RWPE1 (cell line): ENCODE data around the gene AUTS2.

Experiments used
- CTCF ChIA-PET: fragments of 350-600 bp; sonication (Branson Sonifier 250); formaldehyde crosslinking; extraction: SDS; loops from one replicate; lab custom pipeline; 2021; lab: Yijun Ruan, JAX
- POLR2A ChIA-PET: fragments of 400-600 bp; formaldehyde crosslinking; extraction: SDS; loops from one replicate; lab custom pipeline; 2020; ENCODE audit warnings: antibody characterized with exemption; ENCODE audit not compliant: low non-redundant PET; lab: Yijun Ruan, JAX
- DNase-seq: peaks from one replicate; pipeline ENCODE4 v3.0.0; 2012; ENCODE audit warnings: low spot score
- H3K27ac ChIP-seq: fragments of 450-650 bp; 2 replicates; pipeline ENCODE4 v1.5.1; 2017
- CTCF ChIP-seq: fragments of 450-650 bp; conservative IDR thresholded peaks from 2 replicates; pipeline ENCODE4 v1.5.1; 2017; ENCODE audit warnings: low read depth, mild to moderate bottlenecking

AUTS2 gene

GRCh38 chr7:70781922-70782311 is 1183.6 kb downstream of the AUTS2 start:
- no peak for TF ChIP-seq CTCF
- H3K27ac ChIP-seq = no peak overlapping the region
- ChIA-PET CTCF (no interaction called here), POLR2A (no interaction called here)
- DNase-seq = no peak

- ChIA-PET CTCF (interaction anchor here (0.6 kb wide), 1 partner anchor 13 kb away, joined by 3 read pairs; no protein-coding TSS in a partner anchor), POLR2A (no interaction called here)
- TF ChIP-seq CTCF = no peak
Observed at GRCh38 chr7:70782796-70783195, 1184.5 kb downstream of the AUTS2 start.

GRCh38 chr7:70785427-70785826 is 1187.2 kb downstream of the AUTS2 start:
- POLR2A ChIA-PET = no interaction called here

More at GRCh38 chr7:70782796-70783195, 1184.5 kb downstream of the AUTS2 start:
- no peak for DNase-seq
- no peak overlapping the region for H3K27ac ChIP-seq

GRCh38 chr7:70786076-70786475 is 1187.8 kb downstream of the AUTS2 start:
- DNase-seq = no peak
- no peak for TF ChIP-seq CTCF
- CTCF ChIA-PET = no interaction called here
- POLR2A ChIA-PET = no interaction called here
- H3K27ac ChIP-seq = no peak overlapping the region

More at GRCh38 chr7:70785427-70785826, 1187.2 kb downstream of the AUTS2 start:
- peak; percentile 42 for DNase-seq
- H3K27ac ChIP-seq = no peak overlapping the region
- TF ChIP-seq CTCF = no peak
- CTCF ChIA-PET = no interaction called here

- no peak overlapping the region for H3K27ac ChIP-seq
- DNase-seq = no peak
- no peak for TF ChIP-seq CTCF
- CTCF ChIA-PET = interaction anchor here (0.6 to 1.0 kb wide), 3 partner anchors 69 to 1138 kb away, joined by 3 to 4 read pairs (median 4); no protein-coding TSS in a partner anchor
- POLR2A ChIA-PET = no interaction called here
Observed at GRCh38 chr7:70787286-70787685, 1189.0 kb downstream of the AUTS2 start.

- POLR2A ChIA-PET = no interaction called here
- DNase-seq = no peak
- no peak overlapping the region for H3K27ac ChIP-seq
- TF ChIP-seq CTCF = no peak
- CTCF ChIA-PET = interaction anchor here (0.7 to 1.0 kb wide), 2 partner anchors 69 to 90 kb away, joined by 3 to 4 read pairs; no protein-coding TSS in a partner anchor
Observed at GRCh38 chr7:70787771-70788170, 1189.5 kb downstream of the AUTS2 start.
